OCI-LY3 (cell line): ENCODE results near the gene TGFBR3L.

Experiments used
- H2AFZ ChIP-seq: fragments of 200-600, 300-600 bp; shearing (Covaris generic); 2 replicates; pipeline ENCODE4 v1.6.0; 2014; ENCODE audit warnings: antibody characterized with exemption, low read depth, low read length
- H3K27ac ChIP-seq: fragments of 200-600, 300-600 bp; sonication (generic); 2 replicates; pipeline ENCODE4 v1.5.1; 2014; ENCODE audit warnings: mild to moderate bottlenecking, low read length, moderate library complexity, mixed read lengths
- H3K27me3 ChIP-seq: fragments of 200-600, 300-600 bp; sonication (generic); 2 replicates; pipeline ENCODE4 v1.6.1; 2014; ENCODE audit warnings: low read depth, low read length, mixed read lengths
- H3K36me3 ChIP-seq: fragments of 200-600, 300-600 bp; sonication (generic); replicated peaks from 2 replicates; pipeline ENCODE3; 2014; ENCODE audit warnings: low read depth, low read length, mixed read lengths
- H3K4me1 ChIP-seq: fragments of 300-600, 200-600 bp; sonication (generic); 2 replicates; pipeline ENCODE4 v1.6.1; 2014; ENCODE audit warnings: low read length, mixed read lengths
- H3K4me2 ChIP-seq: fragments of 200-600, 300-600 bp; sonication (generic); 2 replicates; pipeline ENCODE4 v1.6.1; 2014; ENCODE audit warnings: low read length, mixed read lengths
- H3K4me3 ChIP-seq: fragments of 300-600, 200-600 bp; sonication (generic); 2 replicates; pipeline ENCODE4 v1.5.1; 2014; ENCODE audit warnings: antibody characterized with exemption, mild to moderate bottlenecking, low read length, moderate library complexity
- H3K79me2 ChIP-seq: fragments of 300-600, 200-600 bp; shearing (Covaris generic); 2 replicates; pipeline ENCODE4 v1.6.1; 2014; ENCODE audit warnings: mild to moderate bottlenecking, low read length, mixed read lengths
- H3K9ac ChIP-seq: fragments of 300-600, 200-600 bp; shearing (Covaris generic); 2 replicates; pipeline ENCODE4 v1.6.0; 2014; ENCODE audit warnings: mild to moderate bottlenecking, low read length, moderate library complexity
- H3K9me3 ChIP-seq: fragments of 200-600, 300-600 bp; shearing (Covaris generic); 2 replicates; pipeline ENCODE4 v1.6.1; 2014; ENCODE audit warnings: low read length, mixed read lengths; ENCODE audit not compliant: insufficient read depth
- H4K20me1 ChIP-seq: fragments of 200-600, 300-600 bp; sonication (generic); 2 replicates; pipeline ENCODE4 v1.6.1; 2016; ENCODE audit warnings: low read length, mixed read lengths; ENCODE audit not compliant: insufficient read depth
- CTCF ChIP-seq: fragments of 200-600, 300-600 bp; sonication (generic); IDR thresholded peaks from 2 replicates; pipeline ENCODE4 v1.5.1; 2014; ENCODE audit warnings: antibody characterized with exemption, low read length, low read depth
- EZH2phosphoT487 ChIP-seq: fragments of 200-600 bp; shearing (Covaris generic); IDR thresholded peaks from 2 replicates; pipeline ENCODE4 v1.6.1; 2018; ENCODE audit warnings: antibody characterized with exemption, mixed run types, low read depth

TGFBR3L gene

GRCh38 chr19:7961920-7962626 lies 47.4 kb downstream of the TGFBR3L start:
- no peak for TF ChIP-seq EZH2phosphoT487
- no peak for TF ChIP-seq CTCF
- H3K27ac ChIP-seq: no peak overlapping the region
- no peaks in the 10 kb centered on the region for H3K9me3 ChIP-seq
- no peak overlapping the region for H3K9ac ChIP-seq
- no peaks in the 10 kb centered on the region for H3K79me2 ChIP-seq
- no peak overlapping the region for H2AFZ ChIP-seq
- H3K36me3 ChIP-seq: peaks cover 69% of the 10 kb centered on the region
- H3K4me2 ChIP-seq: no peak overlapping the region
- H3K27me3 ChIP-seq: no peaks in the 10 kb centered on the region
- H3K4me3 ChIP-seq: no peak overlapping the region
- no peaks in the 10 kb centered on the region for H4K20me1 ChIP-seq
- no peaks in the 10 kb centered on the region for H3K4me1 ChIP-seq

- no peak overlapping the region for H3K4me3 ChIP-seq
- no peaks in the 10 kb centered on the region for H3K79me2 ChIP-seq
- no peaks in the 10 kb centered on the region for H3K27me3 ChIP-seq
- no peak overlapping the region for H3K4me2 ChIP-seq
- H3K4me1 ChIP-seq: no peaks in the 10 kb centered on the region
- no peaks in the 10 kb centered on the region for H3K9me3 ChIP-seq
- H4K20me1 ChIP-seq: no peaks in the 10 kb centered on the region
- no peak overlapping the region for H3K27ac ChIP-seq
- H3K9ac ChIP-seq: no peak overlapping the region
- peaks cover 72% of the 10 kb centered on the region for H3K36me3 ChIP-seq
- TF ChIP-seq CTCF: no peak
- no peak for TF ChIP-seq EZH2phosphoT487
- no peak overlapping the region for H2AFZ ChIP-seq
Observed at GRCh38 chr19:7962644-7963268, 48.1 kb downstream of the TGFBR3L start.

- Histone ChIP-seq H3K27me3 (no peaks in the 10 kb centered on the region), H3K4me2 (no peak overlapping the region), H4K20me1 (no peaks in the 10 kb centered on the region), H3K4me1 (no peaks in the 10 kb centered on the region), H3K36me3 (peaks cover 73% of the 10 kb centered on the region), H3K9me3 (no peaks in the 10 kb centered on the region), H3K27ac (no peak overlapping the region), H3K79me2 (no peaks in the 10 kb centered on the region), H3K9ac (no peak overlapping the region), H2AFZ (no peak overlapping the region), H3K4me3 (no peak overlapping the region)
- TF ChIP-seq EZH2phosphoT487: no peak
- no peak for TF ChIP-seq CTCF
Observed at GRCh38 chr19:7963566-7963965, 48.9 kb downstream of the TGFBR3L start.

GRCh38 chr19:7965259-7965841 lies 50.7 kb downstream of the TGFBR3L start:
- H3K27me3 ChIP-seq: no peaks in the 10 kb centered on the region

More at GRCh38 chr19:7965259-7965841, 50.7 kb downstream of the TGFBR3L start:
- no peak overlapping the region for H3K27ac ChIP-seq
- H3K79me2 ChIP-seq: no peaks in the 10 kb centered on the region
- TF ChIP-seq CTCF: no peak
- no peak overlapping the region for H3K9ac ChIP-seq
- no peaks in the 10 kb centered on the region for H3K9me3 ChIP-seq
- H3K36me3 ChIP-seq: peaks cover 78% of the 10 kb centered on the region
- no peak overlapping the region for H3K4me3 ChIP-seq
- no peak overlapping the region for H3K4me2 ChIP-seq
- no peaks in the 10 kb centered on the region for H4K20me1 ChIP-seq
- no peak overlapping the region for H2AFZ ChIP-seq
- H3K4me1 ChIP-seq: no peaks in the 10 kb centered on the region
